GM23248 (cell line): ENCODE data around the gene PRICKLE2. TPM values are rescaled to one million over a fixed set of nuclear protein-coding genes. Genes with fewer than 3 reads are reported as not detected.

ENCODE experiments used
- DNase-seq: peaks from one replicate; pipeline ENCODE4 v3.0.0-alpha.2; 2015
- H2AFZ ChIP-seq: fragments of 200-600 bp; sonication (generic); 2 replicates; pipeline ENCODE4 v1.6.1; 2016; ENCODE audit warnings: antibody characterized with exemption
- H3F3A ChIP-seq: fragments of 200-600 bp; sonication (generic); 2 replicates; pipeline ENCODE4 v1.6.1; 2016; ENCODE audit warnings: mild to moderate bottlenecking, antibody characterized with exemption, mixed run types; ENCODE audit not compliant: insufficient read depth
- H3K27ac ChIP-seq: fragments of 200-600 bp; sonication (generic); 2 replicates; pipeline ENCODE4 v1.5.1; 2016; ENCODE audit warnings: mild to moderate bottlenecking
- H3K27me3 ChIP-seq: fragments of 200-600 bp; sonication (generic); replicated peaks from 2 replicates; pipeline ENCODE4 v1.6.1; 2016; ENCODE audit warnings: mild to moderate bottlenecking; ENCODE audit not compliant: insufficient read depth
- H3K36me3 ChIP-seq: fragments of 200-600 bp; sonication (generic); 2 replicates; pipeline ENCODE4 v1.6.1; 2016; ENCODE audit warnings: low read depth, mild to moderate bottlenecking
- H3K4me1 ChIP-seq: fragments of 200-600 bp; sonication (generic); 2 replicates; pipeline ENCODE4 v1.6.1; 2016; ENCODE audit warnings: mild to moderate bottlenecking; ENCODE audit not compliant: insufficient read depth
- H3K4me2 ChIP-seq: fragments of 200-600 bp; sonication (generic); one replicate; pipeline ENCODE4 v1.6.1; 2016; ENCODE audit warnings: mild to moderate bottlenecking; ENCODE audit not compliant: unreplicated experiment
- H3K4me3 ChIP-seq: fragments of 200-600 bp; sonication (generic); 2 replicates; pipeline ENCODE4 v1.5.1; 2016; ENCODE audit warnings: mild to moderate bottlenecking
- H3K79me2 ChIP-seq: fragments of 200-600 bp; sonication (generic); 2 replicates; pipeline ENCODE4 v1.6.1; 2016; ENCODE audit warnings: mild to moderate bottlenecking; ENCODE audit not compliant: insufficient read depth
- H3K9ac ChIP-seq: fragments of 200-600 bp; sonication (generic); 2 replicates; pipeline ENCODE4 v1.6.1; 2016; ENCODE audit warnings: mild to moderate bottlenecking
- H3K9me2 ChIP-seq: fragments of 200-600 bp; sonication (generic); 2 replicates; pipeline ENCODE4 v1.6.1; 2016; ENCODE audit warnings: mixed run types, mild to moderate bottlenecking, moderate library complexity; ENCODE audit not compliant: insufficient read depth
- H3K9me3 ChIP-seq: fragments of 200-600 bp; sonication (generic); one replicate; pipeline ENCODE4 v1.6.1; 2017; ENCODE audit warnings: low read depth
- H4K20me1 ChIP-seq: fragments of 200-600 bp; sonication (generic); 2 replicates; pipeline ENCODE4 v1.6.0; 2016; ENCODE audit not compliant: insufficient read depth
- EZH2 ChIP-seq: fragments of 200-600 bp; sonication (generic); IDR thresholded peaks from 2 replicates; pipeline ENCODE4 v1.6.1; 2018; ENCODE audit warnings: antibody characterized with exemption, mild to moderate bottlenecking; ENCODE audit not compliant: insufficient read depth, poor library complexity, severe bottlenecking
- EZH2phosphoT487 ChIP-seq: fragments of 200-600 bp; sonication (generic); IDR thresholded peaks from 2 replicates; pipeline ENCODE4 v1.6.1; 2018; ENCODE audit warnings: antibody characterized with exemption, moderate library complexity, mild to moderate bottlenecking, low read depth; ENCODE audit not compliant: insufficient read depth
- WGBS, 2 experiments: methylation state at CpG; one replicate each; pipeline ENCODE4 v1.1.6; 2015 to 2017; ENCODE audit warnings: low lambda C conversion rate in 2 of 2, low coverage in 1 of 2; ENCODE audit errors: missing lambda C conversion rate in 2 of 2; 5-methylcytosine and 5-hydroxymethylcytosine counted together
- in situ Hi-C: fragments of 300-500 bp; cut with MboI; formaldehyde crosslinking; loops from 2 replicates; pipeline ENCODE4 v1.15.0; 2020
- polyA plus RNA-seq: library from polyadenylated mRNA; unstranded; fragments of >200 nt; fragmentation: Nextera tagmentation; extraction: Ambion mirVana; gene quantifications from 2 replicates; pipeline ENCODE4 v1.2.1, GENCODE V29; 2016
- total RNA-seq: library from RNA; depleted of rRNA; stranded (reverse); fragments of >200 nt; shearing (Covaris generic); gene quantifications from 2 replicates; pipeline ENCODE4 v1.2.3, GENCODE V29; 2014

The PRICKLE2 gene
- total and polyA plus RNA-seq, 2 experiments from 2014 or later = 7.3 to 19.6 TPM

DNA sequence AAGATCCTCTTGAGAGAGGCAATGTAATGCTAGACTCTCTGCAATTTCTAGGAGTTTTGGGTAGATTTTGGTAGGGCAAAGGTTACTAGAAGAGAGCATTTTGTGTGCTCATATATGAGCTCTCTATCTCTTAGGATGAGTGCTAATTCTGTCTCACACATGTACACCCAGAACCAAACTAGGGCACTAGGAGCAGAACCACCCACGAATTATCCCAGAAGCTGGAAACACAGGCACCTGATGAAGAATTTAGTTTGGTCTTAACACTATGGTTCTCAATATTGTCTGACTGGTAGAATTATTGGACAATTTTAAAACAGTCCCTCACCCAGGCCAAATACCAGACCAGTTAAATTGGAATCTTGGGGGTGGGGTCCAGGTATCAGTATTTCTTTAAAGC is 94.8 kb downstream of the PRICKLE2 start:
- Histone ChIP-seq H3K27me3 (no peaks in the 10 kb centered on the region), H3K9me2 (no peaks in the 10 kb centered on the region), H3F3A (no peaks in the 10 kb centered on the region), H3K9me3 (no peaks in the 10 kb centered on the region), H3K4me1 (no peaks in the 10 kb centered on the region), H3K36me3 (0 out of 2 replicates have a peak, but pooled peaks cover 8% of the 10 kb centered on the region), H2AFZ (no peak overlapping the region), H3K4me2 (no peak overlapping the region), H3K9ac (no peak overlapping the region), H4K20me1 (0 out of 2 replicates have a peak, but pooled peaks cover 4% of the 10 kb centered on the region), H3K27ac (no peak overlapping the region), H3K79me2 (peaks cover 74% of the 10 kb centered on the region), H3K4me3 (no peak overlapping the region)
- 100% methylated on average over 1 of the region's 1 CpG for WGBS, 2 experiments
- TF ChIP-seq EZH2phosphoT487 (no peak), EZH2 (no peak)
- DNase-seq = no peak
- in situ Hi-C loops = no loop called here

DNA sequence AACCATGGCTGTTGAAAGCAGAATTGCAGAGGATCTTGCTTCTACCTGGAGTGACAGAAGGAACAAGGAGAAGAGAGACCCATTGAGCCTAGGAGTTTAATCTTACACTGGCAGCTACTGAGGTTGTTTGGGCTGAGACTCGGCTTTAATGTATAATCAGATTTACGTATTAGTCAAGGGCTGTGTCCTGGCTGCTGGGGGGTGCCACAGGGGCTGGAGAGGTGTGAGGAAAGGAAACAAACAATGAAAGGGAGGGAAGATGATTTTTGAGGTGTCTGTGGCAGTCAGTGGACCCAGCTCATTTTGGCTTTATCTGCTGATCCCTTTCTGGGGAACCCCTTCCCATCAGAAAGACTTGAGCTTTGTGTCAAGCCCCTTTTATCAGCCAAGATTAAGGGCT is 95.7 kb downstream of the PRICKLE2 start:
- 0 out of 2 replicates have a peak, but pooled peaks cover 8% of the 10 kb centered on the region for H3K36me3 ChIP-seq
- H3K4me2 ChIP-seq = no peak overlapping the region
- H3K4me1 ChIP-seq = no peaks in the 10 kb centered on the region
- no peak for DNase-seq
- no peak overlapping the region for H3K27ac ChIP-seq
- no peaks in the 10 kb centered on the region for H3K9me2 ChIP-seq
- H3K9me3 ChIP-seq = no peaks in the 10 kb centered on the region
- 82 to 85% methylated on average over 2 of the region's 2 CpGs for WGBS, 2 experiments
- no peak for TF ChIP-seq EZH2
- TF ChIP-seq EZH2phosphoT487 = no peak
- no peak overlapping the region for H3K9ac ChIP-seq
- no peaks in the 10 kb centered on the region for H3K27me3 ChIP-seq
- H2AFZ ChIP-seq = no peak overlapping the region
- peaks cover 74% of the 10 kb centered on the region for H3K79me2 ChIP-seq
- in situ Hi-C loops = no loop called here
- H3K4me3 ChIP-seq = no peak overlapping the region
- 0 out of 2 replicates have a peak, but pooled peaks cover 4% of the 10 kb centered on the region for H4K20me1 ChIP-seq
- H3F3A ChIP-seq = no peaks in the 10 kb centered on the region

DNA sequence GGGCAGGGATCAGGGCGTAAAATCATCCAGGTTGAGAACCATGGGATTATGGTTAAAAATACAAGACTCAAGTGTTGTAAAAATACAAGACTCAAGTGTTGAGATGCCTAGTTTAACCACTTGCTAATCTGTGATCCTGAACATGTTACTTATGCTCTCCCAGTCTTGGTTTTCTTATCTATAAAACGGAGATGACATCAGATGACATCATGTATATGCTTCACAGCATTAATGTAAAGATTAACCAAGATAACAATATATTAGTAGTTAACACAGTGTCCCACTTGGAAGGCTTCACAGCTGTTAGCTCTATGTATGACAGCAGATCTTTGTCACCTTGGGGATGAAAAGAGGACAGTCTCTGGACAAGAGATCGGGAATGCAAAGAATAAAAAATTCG is 96.2 kb downstream of the PRICKLE2 start:
- Histone ChIP-seq H3K4me3 (no peak overlapping the region), H3K4me1 (no peaks in the 10 kb centered on the region), H3K27ac (no peak overlapping the region), H4K20me1 (0 out of 2 replicates have a peak, but pooled peaks cover 4% of the 10 kb centered on the region), H3K9me2 (no peaks in the 10 kb centered on the region), H3F3A (no peaks in the 10 kb centered on the region), H3K27me3 (no peaks in the 10 kb centered on the region), H3K4me2 (no peak overlapping the region), H3K9ac (no peak overlapping the region), H2AFZ (no peak overlapping the region), H3K79me2 (peaks cover 74% of the 10 kb centered on the region), H3K9me3 (no peaks in the 10 kb centered on the region), H3K36me3 (0 out of 2 replicates have a peak, but pooled peaks cover 8% of the 10 kb centered on the region)
- no peak for DNase-seq
- no peak for TF ChIP-seq EZH2
- TF ChIP-seq EZH2phosphoT487 = no peak
- in situ Hi-C loops = no loop called here
- 85 to 89% methylated on average over 4 of the region's 4 CpGs for WGBS, 2 experiments

DNA sequence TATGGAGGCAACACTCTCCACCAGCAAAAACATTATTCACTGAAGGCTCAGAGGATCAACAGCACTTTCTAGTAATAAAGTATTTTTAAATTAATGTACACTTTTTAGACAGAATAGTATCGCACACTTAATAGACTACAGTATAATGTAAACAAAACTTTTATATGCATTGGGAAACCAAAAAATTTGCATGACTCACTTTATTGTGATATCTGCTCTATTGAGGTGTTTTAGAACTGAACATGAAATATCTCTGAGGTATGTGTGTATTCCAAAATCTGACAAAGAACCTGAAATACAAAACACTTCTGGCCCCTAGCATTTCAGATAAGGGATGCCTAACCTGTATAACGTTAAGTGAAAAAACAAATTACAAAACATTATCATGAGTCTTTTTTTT is 99.7 kb downstream of the PRICKLE2 start:
- WGBS, 2 experiments = 73% methylated on average over 2 of the region's 2 CpGs
- Histone ChIP-seq H3K4me3 (no peak overlapping the region), H3K36me3 (no peaks in the 10 kb centered on the region), H3K79me2 (peaks cover 57% of the 10 kb centered on the region), H3K9ac (no peak overlapping the region), H4K20me1 (0 out of 2 replicates have a peak, but pooled peaks cover 4% of the 10 kb centered on the region), H2AFZ (no peak overlapping the region), H3K4me2 (no peak overlapping the region), H3F3A (no peaks in the 10 kb centered on the region), H3K4me1 (no peaks in the 10 kb centered on the region), H3K9me2 (no peaks in the 10 kb centered on the region), H3K9me3 (no peaks in the 10 kb centered on the region), H3K27me3 (no peaks in the 10 kb centered on the region), H3K27ac (no peak overlapping the region)
- in situ Hi-C loops = no loop called here
- DNase-seq = no peak
- TF ChIP-seq EZH2phosphoT487 = no peak

DNA sequence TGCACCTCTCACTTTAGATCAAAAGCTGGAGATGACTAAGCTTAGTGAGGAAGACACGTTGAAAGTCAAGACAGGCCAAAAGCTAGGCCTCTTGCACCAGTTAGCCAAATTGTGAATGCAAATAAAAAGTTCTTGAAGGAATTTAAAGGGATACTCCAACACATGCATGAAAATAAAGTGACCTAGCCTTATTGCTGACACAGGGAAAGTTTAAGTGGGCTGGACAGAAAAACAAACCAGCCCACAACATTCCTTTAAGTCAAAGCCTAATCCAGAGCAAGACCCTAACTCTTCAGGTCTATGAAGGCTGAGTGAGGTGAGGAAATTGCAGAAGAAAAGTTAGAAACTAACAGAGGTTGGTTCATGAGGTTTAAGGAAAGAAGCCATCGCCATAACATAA is 101.3 kb downstream of the PRICKLE2 start:
- Histone ChIP-seq H2AFZ (no peak overlapping the region), H3K4me3 (no peak overlapping the region), H3F3A (no peaks in the 10 kb centered on the region), H3K79me2 (peaks cover 51% of the 10 kb centered on the region), H3K27me3 (no peaks in the 10 kb centered on the region), H3K36me3 (no peaks in the 10 kb centered on the region), H3K9me3 (no peaks in the 10 kb centered on the region), H3K27ac (no peak overlapping the region), H3K4me1 (no peaks in the 10 kb centered on the region), H3K9me2 (no peaks in the 10 kb centered on the region), H3K4me2 (no peak overlapping the region), H4K20me1 (0 out of 2 replicates have a peak, but pooled peaks cover 4% of the 10 kb centered on the region), H3K9ac (no peak overlapping the region)
- TF ChIP-seq EZH2 (no peak), EZH2phosphoT487 (no peak)
- no peak for DNase-seq
- in situ Hi-C loops = no loop called here
- WGBS, 2 experiments = 93 to 100% methylated on average over 2 of the region's 2 CpGs
